Activated T-helper 1 cell treated with anti-CD3 and anti-CD28 coated beads, Interleukin-2, amount 50 U/mL, for 16 hours (primary cell): Measurements from ENCODE around the gene SKAP2.

ENCODE experiments used
- DNase-seq, 2 donors: peaks; one replicate each; pipeline ENCODE4 v3.0.0-alpha.2; 2020; ENCODE audit warnings: low read depth in 1 of 2, low spot score in 1 of 2

SKAP2 gene

DNA sequence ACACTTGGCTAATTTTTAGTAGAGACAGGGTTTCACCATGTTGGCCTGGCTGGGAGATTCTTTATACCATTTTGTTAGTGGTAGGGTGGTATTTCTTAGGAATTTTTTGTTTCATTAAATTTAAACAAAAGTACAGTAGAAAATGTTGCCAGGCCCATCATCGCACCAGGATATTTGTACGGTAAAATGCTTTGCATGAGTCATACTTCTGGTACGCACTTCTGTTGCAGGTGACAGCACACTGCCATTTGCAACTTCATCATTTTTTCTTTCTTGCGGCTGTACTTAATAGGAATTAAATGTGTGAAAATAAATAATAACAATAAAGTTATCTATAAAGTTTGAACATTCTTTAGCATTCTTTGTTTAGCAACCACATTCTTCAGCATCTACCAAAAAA, 195.6 kb downstream of the SKAP2 start:
- no peak for DNase-seq

DNA sequence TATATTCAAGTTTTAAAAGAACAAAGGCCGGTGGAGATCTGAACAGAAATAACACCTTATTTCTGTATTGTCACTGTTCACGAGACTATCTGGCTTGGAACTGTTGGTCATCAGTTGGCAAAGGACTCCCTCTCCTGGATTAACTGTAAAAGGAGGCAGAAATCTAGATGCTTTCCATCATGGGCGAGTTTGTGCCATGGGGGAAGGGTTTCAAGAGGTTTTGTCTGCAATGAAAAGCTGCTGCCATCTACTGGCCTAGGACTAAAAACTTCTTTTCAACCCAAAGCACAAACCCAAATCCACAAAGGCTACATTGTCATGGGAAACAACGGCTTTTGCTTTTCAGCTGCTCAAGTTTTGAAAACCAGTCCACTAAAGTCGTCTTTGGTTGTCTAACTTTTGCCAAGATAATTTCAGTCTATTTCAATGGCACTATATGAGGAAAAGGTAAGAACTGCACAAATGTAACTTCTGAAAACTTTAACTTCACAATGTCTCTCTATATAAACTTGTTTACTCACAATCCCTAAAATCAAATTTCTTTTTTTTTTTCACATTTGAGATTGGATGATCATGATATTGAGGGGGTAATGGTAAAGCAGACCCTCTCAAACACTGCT, 196.8 kb downstream of the SKAP2 start:
- peak in 1 of 2 donors; percentile 1 for DNase-seq

GRCh38 chr7:26664735-26665416, 199.5 kb downstream of the SKAP2 start:
- no peak for DNase-seq

GRCh38 chr7:26664274-26664673, 200.1 kb downstream of the SKAP2 start:
- no peak for DNase-seq

DNA sequence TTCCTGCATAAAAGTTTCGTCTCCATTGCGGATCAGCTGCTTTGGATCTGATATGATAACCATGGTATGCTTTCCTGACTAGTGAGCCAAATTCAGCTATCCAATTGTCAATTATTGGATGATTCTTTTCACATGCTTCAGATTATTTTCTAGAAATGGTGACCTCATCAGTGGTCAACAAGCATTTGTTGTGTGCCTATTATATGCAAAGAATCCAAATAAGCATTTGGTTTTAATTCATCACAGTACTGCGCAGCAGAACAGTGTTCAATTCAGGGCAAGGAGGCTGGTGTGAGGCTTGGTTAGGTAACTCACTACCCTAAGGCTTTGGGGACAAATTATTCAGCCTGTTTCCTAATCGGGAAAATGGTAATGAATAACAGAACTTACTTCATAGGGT, 200.5 kb downstream of the SKAP2 start:
- no peak for DNase-seq

DNA sequence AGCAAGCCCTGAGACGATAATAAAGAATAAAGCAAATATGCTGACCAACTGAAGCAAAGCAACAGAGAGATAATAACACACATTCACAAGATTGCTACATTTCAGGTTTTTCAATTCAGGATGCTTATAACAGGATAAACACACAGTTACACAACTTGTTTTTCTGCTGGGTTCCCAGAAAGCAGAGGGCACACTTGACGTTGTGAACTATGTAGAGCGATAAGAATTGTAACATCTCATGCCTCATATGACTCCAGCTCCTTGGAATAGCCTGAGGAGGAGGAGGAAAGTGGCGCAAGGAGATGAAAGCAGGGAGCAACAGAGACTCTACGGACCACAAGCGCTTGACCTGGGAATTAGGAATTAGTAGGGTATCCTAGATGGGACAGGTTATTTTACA, 201.7 kb downstream of the SKAP2 start:
- DNase-seq, result no peak

DNA sequence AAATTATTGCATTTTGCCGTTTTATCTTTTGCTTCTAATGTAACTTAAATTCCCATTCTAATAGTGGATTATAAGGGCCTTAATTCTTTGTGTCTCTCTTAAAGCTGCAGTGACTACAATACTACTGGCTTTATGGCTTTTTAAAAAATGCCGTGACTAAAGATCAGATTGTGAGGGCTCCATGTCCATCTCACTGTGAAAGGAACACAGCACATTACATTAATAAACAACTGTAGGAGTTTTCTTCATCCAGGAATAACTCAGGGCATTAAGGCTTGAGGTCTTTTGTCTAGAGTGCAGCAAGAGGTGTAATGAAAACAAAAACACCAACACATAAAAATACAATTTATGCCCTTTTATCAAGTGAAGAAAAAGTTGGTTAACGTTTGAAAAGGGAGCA, 205.3 kb downstream of the SKAP2 start:
- no peak for DNase-seq

DNA sequence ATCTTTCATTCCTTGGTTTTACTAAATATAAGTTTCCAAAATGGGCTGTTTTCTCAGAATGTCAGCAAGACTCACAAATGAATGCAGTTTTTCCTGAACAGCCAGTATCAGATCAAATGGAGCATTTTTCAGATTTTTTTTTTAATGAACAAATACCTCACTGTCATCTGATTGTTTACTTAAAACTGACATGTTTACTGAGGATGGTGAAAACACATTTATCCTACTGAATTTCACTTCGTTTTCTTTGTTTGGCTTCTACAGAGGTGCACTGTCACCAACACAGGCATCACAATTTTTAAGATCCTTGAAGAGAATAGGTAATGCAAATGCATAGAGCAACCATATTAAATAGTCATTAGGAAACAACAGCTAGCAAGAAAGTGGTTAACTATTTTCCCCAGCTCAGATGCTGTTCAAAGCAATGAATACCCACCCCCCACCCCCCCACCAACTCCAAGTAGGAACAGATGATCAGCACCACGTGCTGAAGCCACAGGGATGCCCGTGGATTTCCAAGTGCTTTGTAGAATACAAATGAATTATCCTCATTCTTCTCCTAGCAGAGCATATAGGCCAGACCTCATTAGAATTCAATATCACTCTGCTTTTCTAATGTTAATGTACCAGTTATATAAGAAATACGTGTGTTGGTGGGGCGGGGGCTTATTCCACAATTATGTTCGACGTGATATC, 205.9 kb downstream of the SKAP2 start:
- no peak for DNase-seq

DNA sequence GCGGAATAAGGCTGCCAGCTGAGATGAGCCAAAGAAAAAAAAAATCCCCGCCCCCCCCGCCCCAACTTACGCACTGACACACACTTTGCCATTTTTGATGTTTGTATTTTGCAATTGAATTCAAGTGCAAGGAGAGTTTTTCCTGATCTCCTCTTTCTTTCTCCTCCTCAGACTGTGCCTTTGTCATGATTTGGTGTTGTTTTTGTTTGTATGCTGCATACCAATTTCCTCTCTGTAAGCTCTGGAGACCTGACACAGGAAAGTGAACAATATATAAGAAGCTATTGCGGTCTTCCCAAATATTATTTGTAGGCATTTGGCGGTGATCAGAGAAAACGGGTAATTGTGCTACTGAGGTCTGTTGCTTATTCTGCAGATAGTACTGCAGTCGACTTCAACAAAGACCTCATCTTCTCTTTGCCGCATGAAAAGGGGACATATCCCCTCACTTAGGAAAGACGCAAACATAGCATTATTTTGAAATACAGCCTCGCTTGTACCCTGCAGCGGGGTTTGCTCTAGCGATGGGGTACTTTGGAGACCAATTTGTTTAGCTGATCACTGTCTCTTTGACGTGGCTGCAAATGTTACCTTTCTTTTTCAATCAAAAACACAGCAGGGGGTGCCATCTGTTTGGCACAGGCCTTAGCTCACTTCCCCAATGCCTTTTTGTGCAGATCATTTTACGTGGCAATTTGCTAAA, 206.6 kb downstream of the SKAP2 start:
- no peak for DNase-seq

- DNase-seq, result no peak
Measured at GRCh38 chr7:26657206-26657641, 207.2 kb downstream of the SKAP2 start.

- DNase-seq, result no peak
Measured at GRCh38 chr7:26656735-26657134, 207.7 kb downstream of the SKAP2 start.

DNA sequence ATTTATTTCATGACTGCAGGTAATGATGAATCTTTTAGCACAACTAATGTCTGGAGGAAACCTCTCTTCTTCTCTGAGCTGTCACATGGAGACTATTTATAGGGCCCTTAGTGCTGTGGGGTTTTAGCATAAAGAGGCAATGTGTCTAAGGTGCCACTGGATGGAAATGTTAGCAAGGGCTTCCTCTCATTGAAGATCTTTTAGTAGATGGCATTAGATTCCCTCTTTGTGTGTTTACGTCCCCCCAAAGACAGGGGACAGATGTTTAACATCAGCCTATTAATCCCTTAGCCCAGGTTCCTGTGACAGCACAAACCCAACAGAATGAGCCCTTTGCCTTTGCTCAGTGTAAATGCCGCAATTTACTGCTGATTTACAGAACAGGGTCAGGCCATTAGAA, 208.6 kb downstream of the SKAP2 start:
- no peak for DNase-seq

GRCh38 chr7:26653430-26654399, 210.7 kb downstream of the SKAP2 start:
- no peak for DNase-seq

DNA sequence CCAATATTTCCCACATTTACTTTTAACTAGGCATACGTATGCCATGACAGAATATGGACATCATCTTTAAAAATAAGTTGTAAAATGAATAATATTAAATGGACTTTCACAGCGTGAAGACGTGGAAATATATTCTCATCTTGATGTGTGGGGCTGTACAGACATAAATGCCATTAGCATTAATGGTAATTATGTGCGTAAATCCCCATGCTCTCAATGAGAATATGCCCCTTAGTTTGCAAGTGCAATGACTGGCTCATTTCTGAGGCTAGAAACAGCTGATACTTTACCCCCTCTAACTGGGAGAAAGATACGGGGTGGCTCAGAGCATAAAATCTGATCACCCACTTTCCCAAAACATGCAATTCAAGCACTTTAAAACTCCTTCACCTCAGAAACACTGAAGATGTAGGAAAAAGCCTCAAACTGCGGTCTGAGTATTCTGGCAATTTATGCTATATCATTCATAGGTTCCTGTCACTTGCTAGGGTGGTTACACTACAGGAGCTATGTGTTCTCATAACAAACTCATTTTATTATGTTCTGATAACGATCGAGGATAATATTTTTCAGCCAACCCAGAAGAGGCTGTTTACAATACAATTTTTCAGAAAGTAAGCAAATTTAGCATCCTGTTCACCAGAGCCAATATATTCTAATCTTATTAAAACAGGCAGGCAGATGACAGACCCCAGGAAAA, 211.8 kb downstream of the SKAP2 start:
- DNase-seq, result no peak

- DNase-seq, result no peak
Measured at GRCh38 chr7:26650103-26650502, 214.3 kb downstream of the SKAP2 start.

DNA sequence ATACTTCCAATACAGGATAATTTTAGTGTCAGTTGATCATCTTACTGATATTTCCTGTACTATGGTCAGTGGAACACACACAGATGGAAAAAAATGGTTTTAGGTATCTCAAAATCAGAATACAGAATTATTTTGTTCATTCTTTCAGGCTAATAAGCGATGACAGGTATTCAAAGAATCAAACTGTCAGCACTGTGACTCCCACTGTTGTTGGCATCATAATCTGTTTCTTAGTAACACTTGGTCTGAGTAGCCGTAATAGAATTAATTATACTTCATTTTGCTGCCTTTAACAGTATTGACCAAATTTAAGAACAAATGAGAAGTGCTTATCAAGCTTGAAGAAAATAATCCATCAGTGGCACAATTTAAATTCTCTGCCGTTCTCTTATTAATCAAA, 215.0 kb downstream of the SKAP2 start:
- no peak for DNase-seq

DNA sequence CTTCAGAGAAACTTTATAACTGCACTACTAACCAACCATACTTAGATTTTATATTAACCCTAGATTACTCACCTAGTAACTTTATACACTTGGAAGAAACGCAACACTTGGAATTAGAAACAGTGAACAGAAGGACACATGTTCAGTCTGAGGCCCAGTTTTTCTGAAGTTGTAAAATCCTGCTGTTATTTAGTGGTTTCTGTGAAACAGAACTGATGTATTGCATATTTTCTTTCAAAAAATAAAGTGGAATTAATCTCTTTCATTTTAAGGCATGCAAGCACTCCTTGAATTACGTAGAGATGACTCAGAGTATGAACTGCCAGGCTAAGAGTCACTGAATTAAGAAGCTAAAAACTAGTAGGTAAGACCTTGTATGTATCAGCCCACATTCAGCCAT, 215.8 kb downstream of the SKAP2 start:
- no peak for DNase-seq

DNA sequence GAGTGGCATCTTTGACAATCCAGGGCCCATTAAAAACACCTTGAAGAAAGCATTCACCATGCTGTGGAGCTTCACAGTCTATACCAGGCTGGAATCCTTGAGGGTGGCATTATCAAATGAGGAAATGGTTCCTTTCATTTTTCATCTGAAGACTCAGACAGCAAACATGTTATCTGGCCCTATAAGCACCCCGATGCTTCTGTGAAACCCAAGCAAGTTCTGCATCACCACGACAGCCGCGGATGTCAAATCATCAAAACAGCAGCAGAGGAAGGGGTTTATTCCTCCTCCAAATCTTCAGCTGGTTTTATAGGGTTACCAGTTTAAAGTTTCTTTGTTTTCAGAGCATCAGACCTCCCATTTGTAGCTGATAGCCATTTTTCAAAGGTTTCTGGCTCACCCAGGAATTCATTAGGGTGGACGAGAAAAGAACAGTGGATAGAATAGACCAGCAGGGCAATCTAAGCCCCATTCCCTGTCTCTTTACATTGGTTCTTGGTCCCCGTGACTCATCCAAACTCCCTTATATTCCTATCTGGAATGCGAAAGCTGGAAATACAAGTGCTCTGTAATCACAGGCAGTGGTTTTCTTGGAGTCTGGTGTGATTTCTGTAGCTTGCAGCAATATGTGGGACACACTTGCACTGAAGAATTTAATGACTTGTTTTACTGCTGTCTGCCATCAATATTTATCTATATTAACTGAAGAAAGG, 217.9 kb downstream of the SKAP2 start:
- DNase-seq, result no peak

DNA sequence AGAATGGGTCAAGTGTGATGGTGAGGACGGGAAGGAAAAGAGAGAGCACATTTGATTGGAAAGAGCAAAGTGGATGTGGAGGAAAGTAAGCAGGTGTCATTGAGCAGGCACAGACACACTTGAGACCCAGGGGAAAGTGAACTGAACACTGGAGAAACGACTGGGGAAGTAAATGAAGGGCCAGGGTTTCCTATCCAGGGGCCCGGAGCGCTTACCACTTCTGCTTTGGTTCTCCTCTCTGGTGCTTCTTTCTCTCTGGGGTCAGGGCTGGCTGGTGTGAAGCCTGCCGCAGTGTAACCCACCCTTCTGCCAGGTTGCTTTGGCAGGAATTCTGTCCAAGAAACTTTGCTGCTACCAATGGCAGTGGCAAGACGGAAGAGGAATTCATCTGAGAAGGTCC, 219.3 kb downstream of the SKAP2 start:
- DNase-seq, result no peak
